Cortex of kidney (tissue), 1 donor: ENCODE results near the gene PRSS57.

Source experiments
- DNase-seq: peaks from one replicate; lab custom pipeline; 2025; lab: John Stamatoyannopoulos, UW

The PRSS57 gene

DNA sequence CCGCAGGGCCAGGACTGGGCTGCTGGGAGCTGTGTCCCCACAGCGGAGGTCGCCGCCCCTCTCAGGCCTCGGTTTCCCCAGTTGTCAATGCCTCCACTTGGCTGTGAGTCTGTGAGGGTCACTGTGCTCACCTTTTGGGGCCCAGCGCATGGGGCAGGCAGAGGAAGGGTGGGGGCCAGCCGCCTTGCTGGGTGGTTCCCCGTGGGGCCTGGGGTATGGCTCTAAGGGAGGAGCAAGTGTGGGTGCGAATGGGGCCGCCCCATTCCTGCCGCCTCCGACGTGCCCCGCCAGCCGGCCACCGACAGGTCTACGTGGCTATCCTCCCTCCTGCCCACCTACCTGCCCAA is 56.4 kb downstream of the PRSS57 start:
- DNase-seq, result no peak
